Natural killer cell (primary cell): ENCODE data around the gene KCNF1. TPM values are rescaled to one million over a fixed set of nuclear protein-coding genes. Genes with fewer than 3 reads are reported as not detected.
A peak's percentile ranks its signal among the peaks of the same experiment; 100 is the strongest.

Source experiments
- ATAC-seq, 3 donors: fragments of 150-1000 bp in 2 of 3; fragments of 200-7000 bp in 1 of 3; cut with Tn5 transposase; 1 replicate in 1 of 3; 2 replicates in 2 of 3; pipeline ENCODE4 v1.10.0; 2021; ENCODE audit warnings: mild to moderate bottlenecking in 2 of 3, moderate library complexity in 2 of 3
- DNase-seq, 2 donors: peaks; one replicate each; pipeline versions ENCODE4 v3.0.0 to v3.0.0-alpha.2; 2013 to 2021; ENCODE audit warnings: mixed read lengths in 1 of 2
- H3K27ac ChIP-seq: one replicate; pipeline ENCODE4 v1.5.1; 2013; ENCODE audit warnings: mild to moderate bottlenecking, low read length
- H3K27me3 ChIP-seq: one replicate; pipeline ENCODE4 v1.6.1; 2013; ENCODE audit warnings: low read length; ENCODE audit not compliant: control insufficient read depth, insufficient read depth
- H3K36me3 ChIP-seq: one replicate; pipeline ENCODE4 v1.6.1; 2013; ENCODE audit warnings: low read length; ENCODE audit not compliant: control insufficient read depth, insufficient read depth
- H3K4me1 ChIP-seq: one replicate; pipeline ENCODE4 v1.6.1; 2013; ENCODE audit warnings: low read length; ENCODE audit not compliant: control insufficient read depth, insufficient read depth
- H3K4me3 ChIP-seq: one replicate; pipeline ENCODE4 v1.5.1; 2013; ENCODE audit warnings: low read length
- H3K9me3 ChIP-seq: one replicate; pipeline ENCODE4 v1.6.1; 2013; ENCODE audit warnings: low read length; ENCODE audit not compliant: control insufficient read depth, insufficient read depth
- H3K27ac Mint-ChIP-seq, 2 donors: one replicate each; pipeline ENCODE4 v1.8.0; 2022; ENCODE audit warnings: mild to moderate bottlenecking in 2 of 2, mixed read lengths in 2 of 2, moderate library complexity in 1 of 2
- H3K27me3 Mint-ChIP-seq, 2 donors: one replicate each; pipeline ENCODE4 v1.8.0; 2022; ENCODE audit warnings: low read depth in 2 of 2, mixed read lengths in 2 of 2
- H3K36me3 Mint-ChIP-seq: one replicate; pipeline ENCODE4 v1.8.0; 2022; ENCODE audit warnings: mixed read lengths
- H3K4me1 Mint-ChIP-seq, 2 donors: one replicate each; pipeline ENCODE4 v1.8.0; 2022; ENCODE audit warnings: mixed read lengths in 2 of 2
- H3K4me3 Mint-ChIP-seq: one replicate; pipeline ENCODE4 v1.8.0; 2022; ENCODE audit warnings: mild to moderate bottlenecking, moderate library complexity, mixed read lengths
- H3K9me3 Mint-ChIP-seq, 2 donors: one replicate each; pipeline ENCODE4 v1.8.0; 2022; ENCODE audit warnings: mixed read lengths in 2 of 2
- WGBS: methylation state at CpG from one replicate; pipeline ENCODE4 v1.1.7; 2013; ENCODE audit warnings: missing lambda C conversion rate; ENCODE audit not compliant: insufficient coverage; 5-methylcytosine and 5-hydroxymethylcytosine counted together
- intact Hi-C: fragments of 100-400 bp; cut with micrococcal nuclease; formaldehyde crosslinking; loops from one replicate; pipeline ENCODE4 v1.14.2; 2022
- total RNA-seq, 4 donors: library from RNA; stranded (reverse); fragments of 120-200 nt in 1 of 4; gene quantifications; one replicate each; pipeline versions ENCODE4 v1.2.3 to v1.2.4, GENCODE V29; 2013 to 2022
- TF ChIP-seq, protein P1 (sequence below): fragments of 200-600 bp; IDR thresholded peaks from one replicate; pipeline ENCODE4 v1.8.0; 2022; ENCODE audit warnings: antibody characterized with exemption

The KCNF1 gene
- total RNA-seq, 3 donors from 2014 or later (not counting 1 experiment from before 2014, with no cell fraction given): not detected

DNA sequence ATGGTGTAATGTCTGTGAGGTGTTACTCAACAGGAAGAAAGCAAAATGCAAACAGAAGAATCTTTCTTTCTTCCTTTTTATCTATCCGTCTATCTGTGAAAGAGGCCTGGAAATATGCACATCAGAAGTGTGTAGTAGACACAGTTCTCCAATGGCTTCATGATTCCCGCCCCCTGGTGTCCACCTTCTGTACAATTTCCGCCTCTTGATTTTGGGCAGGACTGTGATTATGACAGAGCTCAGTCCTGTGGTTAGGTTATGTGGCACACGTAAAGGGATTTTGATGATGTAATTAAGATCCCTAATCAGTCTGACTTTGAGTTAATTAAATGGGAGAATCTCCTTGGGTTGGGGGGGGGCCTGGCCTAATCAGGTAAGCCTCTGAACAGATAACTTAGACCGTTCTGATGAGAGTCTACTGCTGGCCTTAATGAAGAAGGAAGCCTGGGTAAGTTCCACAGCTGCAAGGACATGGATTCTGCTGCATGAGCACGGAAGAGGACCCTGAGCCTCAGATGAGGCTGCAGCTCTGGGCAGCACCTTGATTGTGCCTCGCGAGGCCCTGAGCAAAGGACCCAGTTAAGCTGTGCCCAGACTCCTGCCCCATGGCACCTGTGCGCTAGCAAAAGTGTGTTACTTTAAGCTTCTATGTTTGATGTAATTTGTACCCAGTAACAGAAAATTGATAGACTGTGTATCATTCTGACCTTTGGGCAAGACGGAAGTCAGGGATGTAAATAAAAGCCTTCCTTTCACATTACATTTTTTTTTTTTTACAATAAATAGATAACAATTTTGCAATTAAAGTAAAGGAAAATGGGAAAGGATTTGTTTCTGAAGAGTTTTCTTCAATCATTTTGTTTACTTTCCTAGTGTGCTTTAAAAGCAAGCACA is 11.3 kb upstream of the KCNF1 start:
- Mint-ChIP-seq H3K27me3 (peaks cover 4 to 20% of the 10 kb centered on the region in 2 donors), H3K4me3 (no peak overlapping the region), H3K36me3 (no peaks in the 10 kb centered on the region), H3K9me3 (no peaks in the 10 kb centered on the region), H3K27ac (no peak overlapping the region), H3K4me1 (no peaks in the 10 kb centered on the region)
- no peak overlapping the region for H3K27ac ChIP-seq
- no peaks in the 10 kb centered on the region for H3K36me3 ChIP-seq
- intact Hi-C loops: loop anchor here (1.0 kb wide), 1 partner anchor 68 kb away; no protein-coding TSS in a partner anchor
- H3K9me3 ChIP-seq: no peaks in the 10 kb centered on the region
- no peaks in the 10 kb centered on the region for H3K27me3 ChIP-seq
- WGBS: 83% methylated on average over 8 of the region's 10 CpGs
- ATAC-seq: peak in 2 of 3 donors; percentile 46 to 70
- no peak overlapping the region for H3K4me3 ChIP-seq
- TF ChIP-seq, protein P1, sequence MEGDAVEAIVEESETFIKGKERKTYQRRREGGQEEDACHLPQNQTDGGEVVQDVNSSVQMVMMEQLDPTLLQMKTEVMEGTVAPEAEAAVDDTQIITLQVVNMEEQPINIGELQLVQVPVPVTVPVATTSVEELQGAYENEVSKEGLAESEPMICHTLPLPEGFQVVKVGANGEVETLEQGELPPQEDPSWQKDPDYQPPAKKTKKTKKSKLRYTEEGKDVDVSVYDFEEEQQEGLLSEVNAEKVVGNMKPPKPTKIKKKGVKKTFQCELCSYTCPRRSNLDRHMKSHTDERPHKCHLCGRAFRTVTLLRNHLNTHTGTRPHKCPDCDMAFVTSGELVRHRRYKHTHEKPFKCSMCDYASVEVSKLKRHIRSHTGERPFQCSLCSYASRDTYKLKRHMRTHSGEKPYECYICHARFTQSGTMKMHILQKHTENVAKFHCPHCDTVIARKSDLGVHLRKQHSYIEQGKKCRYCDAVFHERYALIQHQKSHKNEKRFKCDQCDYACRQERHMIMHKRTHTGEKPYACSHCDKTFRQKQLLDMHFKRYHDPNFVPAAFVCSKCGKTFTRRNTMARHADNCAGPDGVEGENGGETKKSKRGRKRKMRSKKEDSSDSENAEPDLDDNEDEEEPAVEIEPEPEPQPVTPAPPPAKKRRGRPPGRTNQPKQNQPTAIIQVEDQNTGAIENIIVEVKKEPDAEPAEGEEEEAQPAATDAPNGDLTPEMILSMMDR: peak; percentile 43
- peak; percentile 23 to 29 for DNase-seq
- H3K4me1 ChIP-seq: no peaks in the 10 kb centered on the region

DNA sequence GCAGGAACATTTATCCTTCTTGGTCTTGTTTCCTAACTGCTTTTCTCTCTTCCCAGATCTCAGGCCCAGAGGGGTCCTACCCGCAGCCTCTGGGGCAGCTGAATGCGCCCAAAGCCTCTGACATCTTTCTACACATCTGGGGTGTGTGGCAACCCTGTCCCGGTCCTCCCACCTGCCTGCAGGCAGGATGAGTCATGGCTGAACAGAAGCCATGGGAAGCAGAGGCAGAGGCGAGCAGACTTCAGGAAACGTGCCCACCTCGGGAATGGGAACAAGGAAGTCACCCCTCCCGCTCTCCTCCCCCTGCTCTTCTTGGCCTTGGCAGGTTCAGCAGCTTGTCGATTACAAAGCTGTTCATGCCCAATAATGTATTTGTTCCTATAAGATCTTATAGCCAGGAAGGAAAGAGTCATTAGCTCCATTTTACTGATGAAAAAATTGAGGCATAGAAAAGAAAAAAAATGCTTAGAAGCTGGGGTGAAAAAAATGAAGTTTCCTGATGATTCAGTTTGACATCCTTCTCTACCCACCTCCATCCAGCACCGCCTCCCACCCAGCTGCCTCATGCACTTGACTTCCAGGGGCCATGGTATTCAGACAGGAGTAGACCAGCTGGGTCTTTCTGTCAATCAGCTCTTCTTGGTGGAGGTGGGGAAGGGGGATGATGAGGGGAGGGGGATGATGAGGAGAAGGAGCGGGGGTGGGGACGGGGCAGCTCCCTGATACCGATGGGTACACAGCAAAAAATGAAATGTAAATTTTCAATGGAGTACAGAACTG is 10.4 kb upstream of the KCNF1 start:
- Mint-ChIP-seq H3K4me1 (no peaks in the 10 kb centered on the region), H3K36me3 (no peaks in the 10 kb centered on the region), H3K27me3 (peaks cover 4 to 20% of the 10 kb centered on the region in 2 donors), H3K9me3 (no peaks in the 10 kb centered on the region), H3K4me3 (no peak overlapping the region), H3K27ac (no peak overlapping the region)
- H3K4me3 ChIP-seq: no peak overlapping the region
- H3K27ac ChIP-seq: no peak overlapping the region
- H3K27me3 ChIP-seq: no peaks in the 10 kb centered on the region
- TF ChIP-seq, protein P1: no peak
- H3K36me3 ChIP-seq: no peaks in the 10 kb centered on the region
- H3K9me3 ChIP-seq: no peaks in the 10 kb centered on the region
- WGBS: 57% methylated on average over 6 of the region's 12 CpGs
- no peaks in the 10 kb centered on the region for H3K4me1 ChIP-seq
- intact Hi-C loops: no loop called here
- no peak for ATAC-seq
- no peak for DNase-seq

DNA sequence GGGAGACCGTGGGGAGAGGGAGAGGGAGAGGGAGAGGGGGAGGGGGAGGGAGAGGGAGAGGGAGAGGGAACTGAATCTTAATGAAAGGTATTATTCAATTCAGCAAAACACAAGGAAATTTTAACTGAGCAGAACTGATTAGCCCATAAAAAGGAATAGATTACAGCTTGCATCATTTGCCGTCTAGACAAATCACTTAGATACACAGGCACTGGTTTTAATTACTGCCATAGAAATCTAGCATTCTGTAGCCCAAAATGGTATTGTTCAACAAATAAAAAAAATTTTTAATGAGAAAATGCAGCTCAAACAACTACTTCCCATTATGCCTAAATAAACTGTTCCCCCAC is 7.9 kb upstream of the KCNF1 start:
- Histone ChIP-seq H3K36me3 (no peaks in the 10 kb centered on the region), H3K27ac (no peak overlapping the region), H3K27me3 (no peaks in the 10 kb centered on the region), H3K4me3 (no peak overlapping the region), H3K4me1 (no peaks in the 10 kb centered on the region), H3K9me3 (no peaks in the 10 kb centered on the region)
- Mint-ChIP-seq H3K9me3 (no peaks in the 10 kb centered on the region), H3K27me3 (peaks cover 0 to 14% of the 10 kb centered on the region in 2 donors), H3K4me1 (no peaks in the 10 kb centered on the region), H3K27ac (no peak overlapping the region), H3K4me3 (no peak overlapping the region), H3K36me3 (no peaks in the 10 kb centered on the region)
- no peak for DNase-seq
- TF ChIP-seq, protein P1: no peak
- 100% methylated on average over 1 of the region's 2 CpGs for WGBS
- intact Hi-C loops: no loop called here
- no peak for ATAC-seq
